A549 (cell line): ENCODE results near the gene TCTN3.

Experiments
- CTCF ChIP-seq: fragments of >200 bp; sonication (Bioruptor Twin); formaldehyde crosslinking; IDR thresholded peaks from 3 replicates; pipeline ENCODE4 v1.5.1; 2016
- EP300 ChIP-seq, 2 experiments: fragments of >200 bp; sonication (Bioruptor Twin); formaldehyde crosslinking; IDR thresholded peaks; 2 replicates in 1 of 2; 3 replicates in 1 of 2; pipeline ENCODE4 v1.6.1; 2016 to 2017
- JUNB ChIP-seq: fragments of >200 bp; sonication (Bioruptor Twin); formaldehyde crosslinking; IDR thresholded peaks from 2 replicates; pipeline ENCODE4 v1.6.1; 2016
- KDM1A ChIP-seq: fragments of 200-600 bp; sonication (generic); IDR thresholded peaks from 2 replicates; pipeline ENCODE4 v1.6.1; 2016; ENCODE audit warnings: low read depth, mild to moderate bottlenecking
- MAX ChIP-seq: IDR thresholded peaks from 2 replicates; pipeline ENCODE4 v1.6.1; 2012
- SMC3 ChIP-seq: fragments of >200 bp; sonication (Bioruptor Twin); formaldehyde crosslinking; IDR thresholded peaks from 3 replicates; pipeline ENCODE4 v1.6.1; 2018; ENCODE audit warnings: inconsistent platforms

GRCh38 chr10:95657250-95657649 is 36.5 kb downstream of the TCTN3 start:
- no peak for TF ChIP-seq CTCF
- no peak for TF ChIP-seq SMC3
- TF ChIP-seq JUNB = no peak
- no peak for TF ChIP-seq EP300 (IDR thresholded peaks at IDR 0.05)
- TF ChIP-seq KDM1A = no peak
- no peak for TF ChIP-seq MAX
